Keratinocyte (primary cell): Measurements from ENCODE around the gene SEC22A. TPM values are rescaled to one million over a fixed set of nuclear protein-coding genes. Genes with fewer than 3 reads are reported as not detected.

ENCODE experiments used
- DNase-seq: peaks from one replicate; pipeline ENCODE4 v3.0.0-alpha.2; 2011; ENCODE audit warnings: low read depth, missing footprints, low spot score
- FAIRE-seq: peaks from 2 replicates; lab custom pipeline; 2011; peaks lifted over from hg19 to GRCh38; lab: Jason Lieb, UNC
- H2AFZ ChIP-seq: 2 replicates; pipeline ENCODE4 v1.6.0; 2012; ENCODE audit warnings: low read length, control low read depth, inconsistent platforms; ENCODE audit not compliant: control insufficient read depth
- H3K27ac ChIP-seq: 2 replicates; pipeline ENCODE4 v1.5.1; 2011; ENCODE audit warnings: low read length; ENCODE audit not compliant: control insufficient read depth, insufficient read depth
- H3K27me3 ChIP-seq: 3 replicates; pipeline ENCODE4 v1.6.0; 2011; ENCODE audit warnings: low read length; ENCODE audit not compliant: control insufficient read depth, insufficient read depth; ENCODE audit errors: extremely low read depth
- H3K36me3 ChIP-seq, 2 experiments: 2 replicates in 1 of 2; 3 replicates in 1 of 2; pipeline ENCODE4 v1.5.1; 2011; ENCODE audit warnings: low read length in 2 of 2, mild to moderate bottlenecking in 1 of 2; ENCODE audit not compliant: control insufficient read depth in 2 of 2, insufficient read depth in 2 of 2; ENCODE audit errors: extremely low read depth in 1 of 2
- H3K4me1 ChIP-seq: 3 replicates; pipeline ENCODE4 v1.5.1; 2011; ENCODE audit warnings: low read length; ENCODE audit not compliant: control insufficient read depth, insufficient read depth; ENCODE audit errors: extremely low read depth
- H3K4me2 ChIP-seq: 3 replicates; pipeline ENCODE4 v1.6.0; 2011; ENCODE audit warnings: low read depth, low read length; ENCODE audit not compliant: control insufficient read depth, insufficient read depth; ENCODE audit errors: extremely low read depth
- H3K4me3 ChIP-seq, 3 experiments: fragments of 200-600 bp in 1 of 3; sonication (generic) in 1 of 3; 2 replicates in 2 of 3; 3 replicates in 1 of 3; pipeline ENCODE4 v1.5.1; 2011 to 2016; ENCODE audit warnings: low read length in 3 of 3, mild to moderate bottlenecking in 3 of 3, control low read depth in 2 of 3, inconsistent platforms in 1 of 3, low read depth in 1 of 3, mixed read lengths in 1 of 3, mixed run types in 1 of 3, moderate library complexity in 1 of 3; ENCODE audit not compliant: control insufficient read depth in 2 of 3, insufficient read depth in 2 of 3; ENCODE audit errors: extremely low read depth in 1 of 3
- H3K79me2 ChIP-seq: 2 replicates; pipeline ENCODE4 v1.6.0; 2012; ENCODE audit warnings: low read length; ENCODE audit not compliant: control insufficient read depth, insufficient read depth
- H3K9ac ChIP-seq: 3 replicates; pipeline ENCODE4 v1.6.0; 2011; ENCODE audit warnings: low read length; ENCODE audit not compliant: control insufficient read depth, insufficient read depth; ENCODE audit errors: extremely low read depth
- H3K9me1 ChIP-seq: 3 replicates; pipeline ENCODE4 v1.6.0; 2011; ENCODE audit warnings: low read length; ENCODE audit not compliant: control insufficient read depth, insufficient read depth; ENCODE audit errors: extremely low read depth
- H3K9me3 ChIP-seq: 2 replicates; pipeline ENCODE4 v1.5.1; 2012; ENCODE audit warnings: low read depth, low read length; ENCODE audit not compliant: control insufficient read depth
- H4K20me1 ChIP-seq: 3 replicates; pipeline ENCODE4 v1.6.0; 2011; ENCODE audit warnings: low read length; ENCODE audit not compliant: control insufficient read depth, insufficient read depth; ENCODE audit errors: extremely low read depth
- CTCF ChIP-seq, 3 experiments: IDR thresholded peaks in 1 of 3; conservative IDR thresholded peaks in 1 of 3; optimal IDR thresholded peaks in 1 of 3; 2 replicates in 2 of 3; 3 replicates in 1 of 3; pipeline versions ENCODE3 to v1.5.1; 2011; ENCODE audit warnings: low read length in 3 of 3, mild to moderate bottlenecking in 3 of 3, moderate library complexity in 2 of 3, control low read depth in 1 of 3, inconsistent platforms in 1 of 3; ENCODE audit not compliant: insufficient read depth in 2 of 3; ENCODE audit errors: extremely low read depth in 1 of 3
- EZH2 ChIP-seq: IDR thresholded peaks from one replicate; pipeline ENCODE4 v1.6.1; 2012; ENCODE audit warnings: inconsistent platforms, mild to moderate bottlenecking, low read length, moderate library complexity
- dilution Hi-C: fragments of 300-500 bp; cut with MboI; formaldehyde crosslinking; loops from one replicate; pipeline ENCODE4 v1.7.0; 2020; ENCODE audit warnings: low sequenced_read_pairs; ENCODE audit not compliant: extremely low pct_ligation_motif_present
- polyA plus RNA-seq, 5 experiments: library from polyadenylated mRNA; depleted of rRNA in 3 of 5; stranded (reverse) in 3 of 5; stranded (forward) in 1 of 5; unstranded in 1 of 5; fragments of >200 nt; gene quantifications; 1 replicate in 1 of 5; 2 replicates in 3 of 5; 3 replicates in 1 of 5; pipeline versions ENCODE4 v1.2.1 to v1.2.3, GENCODE V29; 2011 to 2012; ENCODE audit warnings: missing spikeins in 2 of 5, low read depth in 1 of 5, low replicate concordance in 1 of 5

The SEC22A gene
- polyA plus RNA-seq, 1 donor (not counting 4 experiments of a cell fraction or from before 2014, with no cell fraction given): 32.9 TPM

- Histone ChIP-seq H3K9me3 (no peaks in the 10 kb centered on the region), H2AFZ (no peak overlapping the region), H3K27ac (no peak overlapping the region), H3K4me3 (no peak overlapping the region), H3K79me2 (no peaks in the 10 kb centered on the region), H3K4me1 (no peaks in the 10 kb centered on the region), H4K20me1 (no peaks in the 10 kb centered on the region), H3K9me1 (no peaks in the 10 kb centered on the region), H3K9ac (no peak overlapping the region), H3K4me2 (no peak overlapping the region), H3K27me3 (peaks cover 35% of the 10 kb centered on the region), H3K36me3 (no peaks in the 10 kb centered on the region)
- TF ChIP-seq EZH2: no peak
- TF ChIP-seq CTCF (optimal IDR thresholded peaks at IDR 0.05 in 1 of 3, IDR thresholded peaks at IDR 0.05 in 1 of 3, conservative IDR thresholded peaks at IDR 0.05 in 1 of 3; ENCODE audit: extremely low read depth in 1 of 3, insufficient read depth in 2 of 3, low read length in 3 of 3): no peak
- dilution Hi-C loops: no loop called here
- DNase-seq (no peak), FAIRE-seq (no peak)
Measured at GRCh38 chr3:123318374-123318773, 116.6 kb downstream of the SEC22A start.

GRCh38 chr3:123319760-123320159 is 118.0 kb downstream of the SEC22A start:
- DNase-seq (no peak), FAIRE-seq (no peak)
- Histone ChIP-seq H3K79me2 (no peaks in the 10 kb centered on the region), H4K20me1 (no peaks in the 10 kb centered on the region), H3K36me3 (no peaks in the 10 kb centered on the region), H3K9me1 (no peaks in the 10 kb centered on the region), H3K4me3 (no peak overlapping the region), H3K27me3 (peaks cover 22% of the 10 kb centered on the region), H3K4me2 (no peak overlapping the region), H3K9ac (no peak overlapping the region), H3K9me3 (no peaks in the 10 kb centered on the region), H3K4me1 (no peaks in the 10 kb centered on the region), H3K27ac (no peak overlapping the region), H2AFZ (no peak overlapping the region)
- TF ChIP-seq CTCF (optimal IDR thresholded peaks at IDR 0.05 in 1 of 3, IDR thresholded peaks at IDR 0.05 in 1 of 3, conservative IDR thresholded peaks at IDR 0.05 in 1 of 3; ENCODE audit: extremely low read depth in 1 of 3, insufficient read depth in 2 of 3, low read length in 3 of 3) (no peak), EZH2 (no peak)
- dilution Hi-C loops: no loop called here
